ENCODE results near the gene DICER1.

Gene DICER1

DNA sequence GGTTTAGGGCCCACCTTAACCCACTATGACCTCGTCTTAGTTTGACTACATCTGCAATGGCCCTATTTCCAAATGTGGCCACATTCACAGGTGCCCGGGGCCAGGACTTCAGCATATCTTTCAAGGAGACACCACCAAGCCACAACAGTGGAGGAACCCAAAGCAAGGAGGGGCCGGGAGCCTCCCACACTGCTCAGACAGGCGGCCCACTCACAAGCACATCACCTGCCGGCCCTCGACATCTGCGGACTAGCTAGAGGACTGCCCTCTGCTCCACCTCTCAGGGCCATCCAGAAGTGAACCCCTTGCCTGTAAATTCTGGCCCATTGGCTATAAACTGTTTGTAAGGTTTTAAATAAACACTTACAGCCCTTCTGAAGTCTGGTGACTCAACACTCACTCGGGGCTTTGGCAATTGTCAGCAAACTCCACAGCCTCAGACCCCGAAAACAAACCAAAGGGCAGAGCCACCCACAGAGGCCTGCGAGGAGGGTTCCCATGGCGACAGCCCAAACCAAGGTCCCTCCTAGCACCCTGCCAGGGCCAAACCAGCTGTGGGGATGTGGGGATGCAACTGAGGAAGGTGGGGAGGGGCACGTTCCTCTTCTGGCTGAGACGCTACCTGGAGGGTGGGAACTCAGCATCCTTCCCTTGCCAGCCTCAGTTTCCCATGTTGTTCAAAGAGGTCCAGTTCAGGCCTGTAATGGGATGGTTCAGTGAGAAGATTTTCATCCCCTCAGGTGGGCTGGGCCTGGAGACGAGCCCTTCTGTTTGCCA, 95.8 kb downstream of the DICER1 start:
- DNase-seq, result no peak

DNA sequence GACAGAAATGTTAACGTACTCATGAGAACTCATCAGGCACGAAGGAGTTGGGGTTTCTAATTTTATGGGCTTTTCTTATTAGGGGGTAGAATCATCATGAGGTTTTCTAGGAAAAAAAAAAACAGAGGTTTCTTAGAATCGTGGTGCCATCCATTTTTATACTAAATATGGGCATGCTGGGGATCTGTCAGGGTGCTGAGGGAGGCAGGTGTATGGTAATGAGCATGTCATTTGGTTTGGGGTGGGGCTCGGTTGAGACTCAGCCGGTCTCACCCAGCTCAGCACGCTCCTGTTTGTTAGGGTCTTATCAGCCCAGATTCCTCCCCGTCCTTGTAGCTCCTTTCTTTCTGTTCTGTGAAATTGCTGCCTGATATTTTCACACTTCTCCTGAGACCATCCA, 98.2 kb downstream of the DICER1 start:
- DNase-seq, result no peak

DNA sequence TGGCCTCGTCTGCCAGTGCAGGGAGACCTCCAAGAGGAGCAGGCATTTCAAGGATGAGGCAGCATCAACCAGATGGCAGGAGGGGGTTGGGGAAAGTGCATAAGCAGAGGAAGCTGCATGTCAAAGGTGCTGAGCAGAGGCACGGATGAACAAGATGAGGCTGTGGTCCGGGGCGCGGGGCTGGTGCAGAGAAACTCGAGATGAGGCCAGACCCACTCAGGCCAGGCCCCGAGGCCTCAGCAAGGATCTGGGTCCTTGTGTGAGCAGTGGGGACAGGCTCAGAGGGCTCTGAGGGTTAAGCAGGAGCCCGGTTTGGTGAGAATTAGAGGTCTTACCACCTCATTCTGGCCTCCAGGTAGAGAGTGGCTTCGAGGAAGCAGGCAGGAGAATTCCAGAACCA, 98.8 kb downstream of the DICER1 start:
- DNase-seq, result no peak

DNA sequence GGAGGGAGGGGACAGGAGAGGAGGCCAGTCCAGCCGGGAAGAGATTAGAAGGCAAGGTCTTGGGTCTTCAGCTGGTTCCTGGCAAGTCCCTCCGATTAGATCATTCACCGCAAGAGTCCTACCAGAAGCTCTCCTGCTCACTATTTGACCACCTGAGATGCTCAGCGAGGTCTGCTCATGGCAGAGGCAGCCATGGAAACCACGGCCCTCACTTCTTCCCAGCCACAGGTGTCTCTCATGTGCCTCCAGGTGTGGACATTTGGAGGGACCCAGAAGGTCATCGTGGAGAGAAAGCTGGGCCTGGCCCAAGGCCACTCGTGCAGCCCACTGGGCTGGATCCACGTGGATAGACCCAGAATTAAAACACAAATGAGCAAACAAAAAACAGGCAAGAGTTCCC, 99.5 kb downstream of the DICER1 start:
- DNase-seq, result no peak

DNA sequence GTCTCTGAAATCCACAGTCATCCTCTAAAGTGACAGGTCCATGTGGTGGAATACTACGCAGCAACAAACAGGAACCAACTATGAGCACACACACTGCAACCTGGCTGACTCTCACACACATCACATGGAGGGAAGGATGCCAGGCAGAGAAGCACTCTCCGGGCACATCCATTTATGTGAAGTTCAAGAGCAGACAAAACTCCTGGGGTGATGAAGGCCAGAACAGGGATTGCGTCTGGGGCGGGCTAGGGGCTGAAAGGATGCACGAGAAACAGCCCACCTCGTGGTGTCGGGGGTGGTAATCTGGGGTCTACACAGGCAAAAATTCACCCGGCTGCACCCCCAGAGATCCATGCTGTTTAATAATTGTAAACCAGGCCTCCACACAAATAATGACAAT, 100.2 kb downstream of the DICER1 start:
- DNase-seq, result no peak

DNA sequence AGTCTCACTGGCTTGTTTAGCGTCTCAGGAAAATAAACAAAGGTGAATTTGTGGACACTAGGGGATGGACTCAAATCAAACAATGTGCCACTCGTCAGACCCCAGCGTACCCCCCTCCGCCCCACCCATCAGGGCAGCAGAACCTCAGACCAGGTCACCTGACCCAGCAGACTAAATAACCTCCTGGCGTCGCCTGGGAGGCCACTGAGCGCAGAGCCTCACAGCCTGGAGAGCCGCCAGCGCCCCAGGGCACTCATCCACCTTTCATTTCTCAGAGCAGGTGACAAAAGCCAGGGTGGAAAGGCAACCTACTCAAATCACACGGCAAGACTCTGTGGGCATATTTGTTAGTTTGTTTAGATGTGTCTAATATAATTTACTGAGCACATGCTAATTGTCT, 100.9 kb downstream of the DICER1 start:
- no peak for DNase-seq

DNA sequence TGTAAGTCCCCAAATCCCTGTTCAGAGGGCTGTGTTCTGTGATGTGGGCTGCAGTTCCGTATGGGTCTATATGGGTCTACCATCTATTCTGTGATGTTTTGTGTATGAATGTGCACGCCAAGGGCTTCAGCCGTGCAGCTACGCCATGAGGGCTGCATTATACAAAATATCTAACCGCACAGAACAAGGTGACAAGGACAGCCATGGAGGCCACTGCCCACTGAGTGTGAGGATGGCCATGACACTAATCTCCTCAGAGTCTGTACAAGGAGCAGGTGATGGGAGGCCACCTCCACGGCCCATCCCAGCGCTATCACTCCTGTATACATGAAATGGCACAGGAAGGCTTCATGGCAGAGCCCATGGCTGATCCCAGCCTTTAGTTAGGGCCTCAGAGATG, 102.0 kb downstream of the DICER1 start:
- no peak for DNase-seq

DNA sequence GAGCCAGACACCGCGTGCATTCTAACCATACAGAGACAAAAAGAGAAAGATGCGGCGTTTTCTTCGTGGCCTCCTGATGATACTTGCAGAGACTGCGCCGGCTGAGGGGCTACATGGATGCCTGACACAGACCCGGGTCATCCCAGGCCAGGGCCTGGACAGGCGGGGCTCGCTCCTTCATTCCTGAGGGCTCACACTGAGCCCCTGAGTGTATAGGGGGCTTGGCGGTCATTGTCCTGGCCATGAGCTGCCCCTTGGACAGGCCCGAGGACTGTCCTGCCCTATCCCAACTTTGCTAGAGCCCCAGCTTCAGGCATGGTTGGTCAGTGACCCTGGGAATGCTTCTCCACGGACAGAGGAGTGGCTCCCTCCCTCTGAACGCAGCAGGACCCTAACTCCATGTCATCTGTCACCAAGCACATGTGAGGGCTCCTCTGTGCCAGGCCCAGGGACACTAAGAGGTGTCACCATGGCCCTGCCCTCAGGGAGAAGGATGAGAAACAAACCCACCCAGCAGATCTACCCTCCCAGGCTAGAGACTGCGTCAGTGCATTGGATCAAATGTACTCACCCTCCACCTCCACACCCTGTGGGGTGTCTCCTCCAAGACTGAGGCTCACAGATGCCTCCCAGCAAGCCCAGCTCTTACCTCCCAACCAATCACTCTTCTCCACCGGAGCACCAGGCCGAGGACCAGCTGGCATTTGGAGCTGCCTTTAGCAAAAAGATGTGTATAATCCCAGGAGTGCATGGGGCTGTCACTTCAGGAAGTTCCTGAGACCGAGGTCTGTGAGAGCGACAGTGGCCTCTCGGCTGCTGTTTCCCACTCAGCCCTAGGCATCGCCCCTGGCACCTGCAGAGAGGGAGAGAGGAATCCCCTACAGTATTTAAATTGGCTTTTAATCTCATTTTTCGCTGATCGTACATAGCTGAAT, 102.7 kb downstream of the DICER1 start:
- no peak for DNase-seq

DNA sequence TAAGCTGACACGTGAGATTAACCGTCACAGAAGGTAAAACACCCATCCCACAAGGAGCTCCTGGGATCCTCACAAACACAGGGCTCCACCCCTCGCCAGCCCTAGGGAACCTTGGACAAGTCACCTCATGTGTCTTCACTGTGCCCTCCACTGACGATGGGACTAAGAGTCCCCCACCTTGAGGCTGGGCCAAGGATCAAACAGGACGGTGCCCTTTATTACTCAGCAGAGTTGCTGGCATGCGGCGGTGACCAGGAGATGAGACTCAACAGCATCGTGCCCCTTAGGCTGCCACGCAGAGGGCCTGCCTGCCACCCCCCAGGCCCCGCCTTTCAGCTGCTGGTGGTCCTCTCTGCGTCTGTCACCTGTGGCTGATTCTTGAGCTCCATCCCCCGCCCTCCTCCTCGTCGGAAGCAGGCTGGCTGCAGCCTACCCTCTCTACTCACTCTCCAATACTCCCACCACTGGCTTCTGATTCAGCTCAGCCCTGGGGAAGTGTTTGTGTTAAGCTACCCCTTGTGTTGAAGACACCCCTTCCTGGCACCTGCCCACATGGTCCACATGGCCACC, 105.2 kb downstream of the DICER1 start:
- DNase-seq, result no peak

DNA sequence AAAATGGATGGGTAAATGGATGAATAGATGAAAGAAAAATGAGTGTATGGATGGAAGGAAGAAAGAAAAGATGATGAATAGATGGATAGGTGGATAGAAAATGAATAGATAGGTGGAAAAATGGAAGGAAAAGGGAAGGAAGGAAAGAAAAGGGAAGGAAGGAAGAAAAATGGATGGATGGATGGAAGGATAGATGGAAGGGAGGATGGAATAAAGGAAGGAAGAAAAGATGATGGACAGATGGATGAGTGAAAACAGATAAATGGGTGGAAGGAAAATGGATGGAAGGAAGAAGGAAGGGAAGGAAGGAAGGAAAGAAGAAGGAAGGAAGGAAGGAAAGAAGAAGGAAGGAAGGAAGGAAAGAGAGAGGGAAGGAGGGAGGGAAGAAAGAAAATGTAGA, 107.4 kb downstream of the DICER1 start:
- no peak for DNase-seq

DNA sequence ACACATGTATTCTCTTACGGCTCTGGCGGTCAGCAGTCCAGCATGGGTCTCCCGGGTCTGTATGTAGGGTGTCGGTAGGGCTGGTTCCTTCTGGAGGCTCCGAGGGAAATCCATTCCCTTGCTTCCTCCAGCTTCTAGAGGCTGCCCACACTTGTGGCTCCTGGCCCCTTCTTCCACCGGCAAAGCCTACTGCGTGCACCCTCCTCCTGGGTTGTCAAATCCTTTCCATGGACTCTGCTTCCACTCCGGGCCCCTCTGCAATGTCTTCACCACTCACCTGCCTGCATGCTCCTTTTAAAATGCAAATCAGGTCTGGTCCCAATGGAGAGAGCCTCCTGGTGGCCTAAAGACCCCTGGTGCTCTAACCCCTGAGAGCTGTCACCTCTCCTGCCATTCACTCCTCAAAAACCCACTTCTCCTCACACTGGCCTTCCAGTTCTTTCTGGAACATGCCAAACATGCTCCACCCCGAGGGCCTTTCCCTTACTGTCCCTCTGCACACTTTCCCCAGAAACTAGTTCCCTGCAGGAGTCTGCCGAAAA, 108.5 kb downstream of the DICER1 start:
- no peak for DNase-seq

DNA sequence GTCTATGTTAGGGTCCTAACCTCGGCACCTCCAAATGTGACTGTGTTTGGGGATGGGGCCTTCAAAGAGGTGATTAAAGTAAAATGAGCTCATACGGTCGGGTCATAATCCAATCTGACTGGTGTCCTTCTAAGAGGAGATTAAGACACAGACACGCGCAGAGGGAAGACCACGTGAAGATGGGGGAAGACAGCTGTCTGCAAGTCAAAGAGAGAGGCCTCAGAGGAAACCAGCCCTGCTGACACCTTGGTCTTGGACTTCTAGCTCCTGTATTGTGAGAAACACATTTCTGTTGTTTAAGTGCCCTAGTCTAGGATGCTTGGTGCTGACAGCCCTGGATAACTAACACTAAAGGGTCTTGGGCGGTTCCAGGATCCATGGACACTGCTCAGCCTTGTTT, 109.6 kb downstream of the DICER1 start:
- DNase-seq, result no peak

DNA sequence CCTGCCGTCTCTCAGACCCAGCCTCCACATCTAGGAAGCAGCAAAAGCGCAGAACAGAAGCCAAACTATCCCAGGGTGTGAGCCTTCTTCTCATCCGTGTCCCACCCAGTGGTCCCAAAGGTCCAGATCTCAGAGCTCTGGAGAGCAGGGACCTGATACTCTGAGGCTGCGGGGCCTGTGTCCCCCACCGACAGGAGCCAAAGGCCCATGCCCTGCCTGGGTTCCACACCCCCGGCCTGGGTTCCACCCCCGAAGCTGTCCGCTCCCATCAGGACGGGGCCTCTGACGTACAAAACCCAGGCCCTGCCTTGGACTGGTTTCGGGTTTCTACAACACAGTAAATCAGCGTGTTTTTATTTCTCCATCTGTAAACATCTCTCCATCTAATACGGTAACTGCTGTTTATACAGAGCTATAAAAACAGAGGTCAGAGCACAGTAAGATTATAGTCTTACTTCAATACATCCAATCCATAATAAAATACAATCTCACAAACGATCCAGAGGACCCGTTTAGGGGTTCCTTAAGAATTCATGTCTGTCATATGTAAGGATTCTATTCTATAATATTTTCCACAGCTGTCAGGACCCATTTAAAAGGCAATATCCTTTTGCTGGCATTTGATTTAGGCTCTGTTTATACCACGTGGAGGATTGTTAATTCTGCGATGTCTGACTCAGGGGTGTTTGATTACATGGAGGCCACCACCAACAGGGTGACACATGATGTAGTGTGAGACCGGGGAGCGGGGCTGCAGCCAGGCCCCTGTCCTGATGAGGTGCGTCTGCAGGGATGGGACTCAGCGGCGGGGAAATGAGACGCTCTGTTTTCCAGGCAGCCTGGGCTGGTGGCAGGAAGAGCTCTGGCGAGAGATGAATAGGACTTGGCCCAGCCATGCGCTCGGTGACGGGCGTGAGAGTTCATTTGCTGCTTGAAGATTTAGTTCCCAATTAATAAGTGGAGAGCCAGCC, 110.3 kb downstream of the DICER1 start:
- peak in 12 of 58 donors; percentile 2 to 69 (median 20) for DNase-seq

DNA sequence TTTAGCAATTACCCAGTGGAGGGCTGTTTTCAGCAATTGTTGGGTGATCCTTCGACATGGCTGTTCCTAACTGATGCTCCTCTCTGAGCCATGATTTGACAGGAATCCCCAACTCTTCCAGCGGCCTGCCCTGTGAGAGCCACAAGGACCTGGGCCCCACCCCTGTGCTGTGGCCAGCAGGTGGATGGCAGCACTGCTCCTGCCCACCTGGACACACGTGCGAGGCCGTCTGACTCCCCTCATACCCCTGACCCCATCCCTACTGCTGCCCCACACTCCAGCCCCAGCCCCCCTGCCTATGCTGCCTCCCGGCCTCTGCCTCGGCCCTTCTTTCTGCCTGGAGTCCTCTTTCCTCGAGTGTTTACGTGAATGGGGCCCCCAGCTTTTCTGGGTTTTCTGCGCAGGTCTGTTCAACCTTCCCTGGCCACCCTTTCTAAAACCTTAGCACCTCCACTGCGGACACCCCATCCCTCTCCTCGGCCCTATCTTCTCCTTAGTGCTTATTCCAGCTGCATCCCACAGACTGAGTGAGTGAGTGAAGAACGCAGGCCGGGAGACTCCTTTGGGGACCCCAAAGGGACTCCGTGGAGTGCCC, 111.4 kb downstream of the DICER1 start:
- no peak for DNase-seq

DNA sequence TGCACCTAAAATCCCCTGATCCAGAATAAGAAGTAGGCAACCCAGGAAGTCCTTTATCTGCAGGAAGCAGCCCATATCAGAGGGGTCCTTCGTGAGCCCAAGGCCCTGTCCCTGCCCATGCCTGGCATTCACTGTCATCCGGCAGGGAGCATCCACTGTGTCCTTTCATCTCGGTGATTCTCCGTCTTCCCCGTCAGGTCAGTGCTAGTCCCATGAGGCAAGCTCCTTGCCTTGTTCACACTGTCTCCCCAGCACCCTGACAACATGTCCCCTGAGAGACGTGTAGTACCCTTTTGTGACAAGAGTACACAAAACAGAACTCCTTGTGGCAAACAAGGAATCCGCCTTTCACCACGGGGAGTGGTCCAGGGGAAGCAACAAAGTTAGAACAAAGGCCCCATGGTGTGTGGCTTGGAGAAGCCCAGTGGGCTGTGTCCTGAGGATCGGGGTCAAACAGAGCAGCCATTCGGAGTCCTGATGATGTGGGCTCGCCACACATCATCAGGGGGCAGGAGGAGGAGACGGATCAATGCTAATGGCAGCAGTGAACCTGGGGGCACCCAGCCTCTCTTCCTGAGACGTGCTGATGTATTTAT, 112.1 kb downstream of the DICER1 start:
- no peak for DNase-seq

DNA sequence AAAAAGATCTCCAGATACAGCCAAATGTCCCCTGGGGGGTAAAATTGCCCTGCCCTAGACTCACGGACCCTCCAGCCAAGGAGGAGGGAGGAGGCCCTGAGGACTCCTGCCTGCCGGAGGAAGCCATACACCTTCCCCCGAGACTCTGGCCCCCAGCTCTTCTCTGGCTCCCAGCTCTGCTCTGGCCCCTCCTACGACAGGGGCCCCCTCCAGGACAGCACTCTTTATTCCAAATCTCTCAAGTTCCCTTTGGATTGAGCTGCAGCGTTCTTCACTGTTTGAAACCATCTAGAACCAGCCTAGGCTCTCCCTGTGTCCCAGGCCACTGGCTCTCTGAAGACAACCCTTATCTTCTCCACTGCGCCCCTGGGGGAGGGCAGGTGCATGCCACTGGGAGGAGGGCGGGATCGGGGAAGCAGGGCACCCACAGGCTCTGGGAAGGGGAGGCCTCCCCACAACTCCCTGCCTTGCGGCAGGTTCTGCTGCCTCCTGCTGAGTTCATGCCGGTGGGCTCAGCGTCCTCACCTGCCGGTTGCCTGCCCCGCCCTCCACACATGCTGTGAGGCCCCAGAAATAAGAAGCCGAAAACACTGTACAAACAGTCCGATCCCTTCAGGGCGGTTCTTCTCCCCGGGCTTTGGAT, 112.7 kb downstream of the DICER1 start:
- DNase-seq, result no peak

DNA sequence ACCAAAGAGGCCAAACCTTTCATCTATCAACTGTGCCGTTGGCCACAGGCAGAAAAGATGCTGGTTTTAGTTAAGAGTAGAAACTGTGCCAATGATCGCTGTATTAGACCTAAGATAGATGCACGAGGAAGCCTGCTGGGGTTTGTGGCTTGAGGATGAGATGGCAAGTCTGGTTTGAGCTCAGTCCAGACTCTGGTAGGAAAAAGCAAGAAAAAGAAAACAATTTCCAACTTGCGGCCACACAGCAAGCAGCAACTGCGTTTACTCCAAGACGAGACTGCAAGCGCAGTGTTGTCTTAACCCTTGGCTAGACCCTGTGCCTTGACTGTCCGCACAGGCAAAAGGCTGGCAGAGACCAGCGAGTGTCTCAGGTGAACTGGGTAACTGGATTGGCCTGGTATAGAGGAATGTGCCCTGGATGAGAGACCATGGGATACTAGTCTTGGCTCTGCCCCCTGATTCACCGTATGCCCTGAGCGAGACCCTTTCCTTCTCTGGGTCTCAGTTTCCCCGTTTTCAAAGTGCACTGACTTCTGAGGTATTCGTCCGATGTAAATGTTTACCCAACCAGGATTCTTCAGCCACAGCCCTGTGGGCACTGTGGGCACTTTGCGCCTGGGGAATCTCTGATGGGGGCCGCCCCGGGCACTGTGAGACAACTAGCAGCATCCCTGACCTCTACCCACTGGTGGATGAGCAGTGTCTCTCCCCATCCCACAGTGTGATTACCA, 113.4 kb downstream of the DICER1 start:
- no peak for DNase-seq

DNA sequence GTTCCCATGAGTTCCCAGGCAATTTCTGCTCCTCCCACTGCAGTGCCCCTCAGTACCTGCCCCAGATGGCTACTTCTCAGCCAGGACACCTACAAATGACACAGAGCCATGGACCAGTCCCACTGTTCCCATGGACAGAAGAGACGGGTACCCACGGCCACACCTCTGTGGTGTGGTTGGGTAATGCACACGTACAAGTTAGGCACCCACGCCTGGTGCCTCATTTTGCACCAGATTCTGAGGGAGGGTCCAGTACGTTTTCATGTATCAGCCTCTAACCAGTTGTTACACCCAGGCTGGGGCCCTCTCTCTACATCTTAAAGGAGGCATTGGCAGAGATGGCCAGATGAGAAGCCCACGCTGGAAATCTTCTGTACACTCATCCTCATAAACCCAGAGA, 114.0 kb downstream of the DICER1 start:
- no peak for DNase-seq

Measured in anterior cingulate cortex (tissue), 58 donors.